Measurements from ENCODE around the gene TSTD2.

DNA sequence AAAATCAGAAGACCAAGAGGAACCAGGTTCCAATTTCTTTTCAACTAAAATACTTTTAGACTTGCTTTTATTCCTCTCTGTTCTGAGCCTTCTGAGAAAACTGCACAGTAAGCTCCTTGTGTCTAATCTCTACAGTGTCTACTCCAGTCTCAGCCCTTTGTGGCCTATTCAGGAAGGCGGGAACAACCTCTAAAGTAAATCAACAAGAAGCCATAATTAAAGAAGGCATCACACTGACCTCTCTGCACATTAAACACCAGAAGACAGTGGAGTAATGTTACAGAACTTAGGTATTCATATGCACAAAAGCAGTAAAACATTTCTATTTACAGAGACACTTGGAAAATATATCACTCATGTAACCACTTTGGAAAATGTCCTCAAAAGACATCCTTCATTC, 49.1 kb upstream of the TSTD2 start:
- TF ChIP-seq EZH2phosphoT487 (IDR thresholded peaks at IDR 0.05; ENCODE audit: low read length) (no peak), EZH2 (optimal IDR thresholded peaks at IDR 0.05; ENCODE audit: low read depth, low read length) (no peak)
- TF ChIP-seq, protein P1, sequence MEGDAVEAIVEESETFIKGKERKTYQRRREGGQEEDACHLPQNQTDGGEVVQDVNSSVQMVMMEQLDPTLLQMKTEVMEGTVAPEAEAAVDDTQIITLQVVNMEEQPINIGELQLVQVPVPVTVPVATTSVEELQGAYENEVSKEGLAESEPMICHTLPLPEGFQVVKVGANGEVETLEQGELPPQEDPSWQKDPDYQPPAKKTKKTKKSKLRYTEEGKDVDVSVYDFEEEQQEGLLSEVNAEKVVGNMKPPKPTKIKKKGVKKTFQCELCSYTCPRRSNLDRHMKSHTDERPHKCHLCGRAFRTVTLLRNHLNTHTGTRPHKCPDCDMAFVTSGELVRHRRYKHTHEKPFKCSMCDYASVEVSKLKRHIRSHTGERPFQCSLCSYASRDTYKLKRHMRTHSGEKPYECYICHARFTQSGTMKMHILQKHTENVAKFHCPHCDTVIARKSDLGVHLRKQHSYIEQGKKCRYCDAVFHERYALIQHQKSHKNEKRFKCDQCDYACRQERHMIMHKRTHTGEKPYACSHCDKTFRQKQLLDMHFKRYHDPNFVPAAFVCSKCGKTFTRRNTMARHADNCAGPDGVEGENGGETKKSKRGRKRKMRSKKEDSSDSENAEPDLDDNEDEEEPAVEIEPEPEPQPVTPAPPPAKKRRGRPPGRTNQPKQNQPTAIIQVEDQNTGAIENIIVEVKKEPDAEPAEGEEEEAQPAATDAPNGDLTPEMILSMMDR (IDR thresholded peaks at IDR 0.05; ENCODE audit: low read length): no peak

All from MM.1S (cell line).